ENCODE measurements around the gene SEC16A. TPM values are rescaled to one million over a fixed set of nuclear protein-coding genes. Genes with fewer than 3 reads are reported as not detected.

Gene SEC16A
- total RNA-seq, 1 experiment from 2014 or later: 56.4 TPM

DNA sequence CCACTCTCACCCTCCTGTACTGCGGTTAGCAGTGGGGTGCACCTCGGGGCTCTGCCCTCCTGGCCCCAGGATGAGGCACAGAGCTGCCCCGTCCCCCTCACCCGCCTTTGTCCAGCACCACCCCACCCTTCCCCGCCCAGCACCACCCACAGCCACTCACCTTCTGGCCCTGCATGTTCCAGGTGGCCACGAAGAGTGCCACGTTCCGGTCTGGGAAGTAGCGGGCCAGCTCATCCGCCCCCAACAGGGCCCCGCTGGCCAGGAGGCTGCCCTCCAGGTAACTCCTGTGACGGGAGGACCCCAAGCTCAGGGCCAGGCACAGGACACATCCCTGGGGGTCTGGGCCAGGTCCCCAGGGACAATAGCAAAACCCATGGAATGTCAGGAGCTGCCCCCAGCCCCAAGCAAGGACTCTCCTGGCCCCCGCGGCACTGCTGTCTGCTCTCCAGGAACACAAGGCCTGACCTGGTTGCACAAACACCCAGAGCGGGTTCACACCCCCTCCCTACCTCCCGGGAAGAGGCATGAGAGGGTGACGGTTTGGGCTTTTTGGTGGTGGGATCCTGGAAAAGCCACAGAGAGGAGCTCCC, 48.2 kb downstream of the SEC16A start:
- Histone ChIP-seq H4K20me1 (ENCODE audit: control insufficient read depth, insufficient read depth, insufficient read length) (no peaks in the 10 kb centered on the region), H3K79me2 (ENCODE audit: insufficient read depth, low read length) (peaks cover 5% of the 10 kb centered on the region; the same call in 1 of the 2 replicates), H2BK5ac (ENCODE audit: insufficient read length, low read length) (no peak overlapping the region), H3K4me2 (ENCODE audit: insufficient read depth, insufficient read length, low read length) (no peak overlapping the region), H3K23ac (ENCODE audit: insufficient read length, low read depth, low read length) (no peak overlapping the region), H3K4me1 (ENCODE audit: insufficient read depth, low read length) (no peaks in the 10 kb centered on the region), H4K8ac (replicated peaks; ENCODE audit: insufficient read length, low read depth, low read length) (no peak overlapping the region), H2BK12ac (ENCODE audit: insufficient read length, low read depth, low read length) (no peak overlapping the region), H3K9me3 (ENCODE audit: control insufficient read depth, low read depth, low read length) (no peaks in the 10 kb centered on the region), H4K5ac (ENCODE audit: insufficient read length, low read depth, low read length) (no peak overlapping the region), H2BK15ac (ENCODE audit: low read depth, low read length) (no peak overlapping the region), H3K18ac (ENCODE audit: insufficient read length, low read depth, low read length) (no peak overlapping the region), H4K91ac (ENCODE audit: insufficient read length, low read depth, low read length) (no peak overlapping the region), H2BK20ac (ENCODE audit: low read depth, low read length, poor library complexity, severe bottlenecking) (no peak overlapping the region), H3K9ac (ENCODE audit: extremely low read depth, insufficient read length, low read length) (no peak overlapping the region), H3K23me2 (ENCODE audit: insufficient read length, low read depth, low read length, poor library complexity, severe bottlenecking) (peaks cover 14% of the 10 kb centered on the region), H3T11ph (ENCODE audit: low read length) (no peak overlapping the region), H3K27ac (ENCODE audit: insufficient read length, low read depth, low read length) (no peak overlapping the region), H3K79me1 (ENCODE audit: insufficient read depth, low read depth, low read length, poor library complexity, severe bottlenecking) (peaks cover 2% of the 10 kb centered on the region), H3K27me3 (ENCODE audit: insufficient read depth, low read length) (no peaks in the 10 kb centered on the region), H3K56ac (ENCODE audit: insufficient read length, low read depth, low read length) (no peak overlapping the region), H3K14ac (ENCODE audit: insufficient read depth, low read length) (no peak overlapping the region), H2AK5ac (ENCODE audit: insufficient read length, low read length) (no peak overlapping the region), H2AFZ (ENCODE audit: low read length) (no peak overlapping the region), H2BK120ac (ENCODE audit: low read depth, low read length, poor library complexity, severe bottlenecking) (no peak overlapping the region), H3K4ac (ENCODE audit: low read depth, low read length) (no peak overlapping the region)
- no CpG with 5 or more reads among the region's 17 CpGs for WGBS (ENCODE audit: extremely low coverage, insufficient read length, low lambda C conversion rate)
- no peak overlapping the region for H3K4me3 Mint-ChIP-seq
- H3K27me3 Mint-ChIP-seq (ENCODE audit: low read depth): no peaks in the 10 kb centered on the region
- no peak for DNase-seq
- peaks cover 16 to 18% of the 10 kb centered on the region in 2 experiments for H3K4me1 Mint-ChIP-seq
- TF ChIP-seq, protein P1, sequence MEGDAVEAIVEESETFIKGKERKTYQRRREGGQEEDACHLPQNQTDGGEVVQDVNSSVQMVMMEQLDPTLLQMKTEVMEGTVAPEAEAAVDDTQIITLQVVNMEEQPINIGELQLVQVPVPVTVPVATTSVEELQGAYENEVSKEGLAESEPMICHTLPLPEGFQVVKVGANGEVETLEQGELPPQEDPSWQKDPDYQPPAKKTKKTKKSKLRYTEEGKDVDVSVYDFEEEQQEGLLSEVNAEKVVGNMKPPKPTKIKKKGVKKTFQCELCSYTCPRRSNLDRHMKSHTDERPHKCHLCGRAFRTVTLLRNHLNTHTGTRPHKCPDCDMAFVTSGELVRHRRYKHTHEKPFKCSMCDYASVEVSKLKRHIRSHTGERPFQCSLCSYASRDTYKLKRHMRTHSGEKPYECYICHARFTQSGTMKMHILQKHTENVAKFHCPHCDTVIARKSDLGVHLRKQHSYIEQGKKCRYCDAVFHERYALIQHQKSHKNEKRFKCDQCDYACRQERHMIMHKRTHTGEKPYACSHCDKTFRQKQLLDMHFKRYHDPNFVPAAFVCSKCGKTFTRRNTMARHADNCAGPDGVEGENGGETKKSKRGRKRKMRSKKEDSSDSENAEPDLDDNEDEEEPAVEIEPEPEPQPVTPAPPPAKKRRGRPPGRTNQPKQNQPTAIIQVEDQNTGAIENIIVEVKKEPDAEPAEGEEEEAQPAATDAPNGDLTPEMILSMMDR (conservative IDR thresholded peaks at IDR 0.05): no peak
- no peak overlapping the region; a peak in 1 of 7 replicates for H3K27ac Mint-ChIP-seq
- peaks cover 4 to 18% (median 12%) of the 10 kb centered on the region in 3 experiments; a peak in 6 of 7 replicates for H3K36me3 Mint-ChIP-seq (ENCODE audit: insufficient read depth in 1 of 3, low read depth in 3 of 3)
- no peaks in the 10 kb centered on the region for H3K9me3 Mint-ChIP-seq
